GM12878 (cell line): ENCODE measurements around the gene MLIP. TPM values are rescaled to one million over a fixed set of nuclear protein-coding genes. Genes with fewer than 3 reads are reported as not detected.

Source experiments
- ATAC-seq: fragments of 200-7000 bp; cut with Tn5 transposase; 3 replicates; pipeline ENCODE4 v1.9.1; 2020; ENCODE audit warnings: mild to moderate bottlenecking, moderate library complexity
- BruUV-seq: library from RNA; stranded (reverse); fragments of 400-500 nt; replicated peaks from 2 replicates; lab custom pipeline; 2021; lab: Mats Ljungman, UMichigan
- CTCF ChIA-PET: fragments of 300-600 bp; sonication (Branson Sonifier 250); formaldehyde crosslinking; extraction: SDS; loops from one replicate; lab custom pipeline; 2021; ENCODE audit warnings: inconsistent platforms; lab: Yijun Ruan, JAX
- POLR2A ChIA-PET: fragments of 350-600 bp; formaldehyde crosslinking; extraction: SDS; loops from one replicate; lab custom pipeline; 2021; ENCODE audit warnings: inconsistent platforms; lab: Charles Lee
- RAD21 ChIA-PET: fragments of 300-600 bp; sonication (Branson Sonifier 250); formaldehyde crosslinking; loops from one replicate; lab custom pipeline; 2023; ENCODE audit warnings: antibody characterized with exemption; ENCODE audit not compliant: unreplicated experiment; lab: Charles Lee
- SMC1A ChIA-PET: fragments of 300-600 bp; sonication (Branson Sonifier 250); formaldehyde crosslinking; loops from one replicate; lab custom pipeline; 2023; ENCODE audit not compliant: unreplicated experiment, uncharacterized antibody; lab: Charles Lee
- DNase-seq: peaks from one replicate; pipeline ENCODE4 v3.0.0-alpha.2; 2011; ENCODE audit warnings: low read depth, low spot score
- FAIRE-seq: peaks from 3 replicates; lab custom pipeline; 2011; peaks lifted over from hg19 to GRCh38; lab: Jason Lieb, UNC
- H2AFZ ChIP-seq: 2 replicates; pipeline ENCODE4 v1.6.0; 2011; ENCODE audit warnings: low read depth, low read length, control low read depth; ENCODE audit not compliant: control insufficient read depth
- H3K27ac ChIP-seq: 2 replicates; pipeline ENCODE4 v1.5.1; 2011; ENCODE audit warnings: control low read depth; ENCODE audit not compliant: control insufficient read depth, insufficient read depth
- H3K27me3 ChIP-seq, 2 experiments: replicated peaks in 1 of 2; 2 replicates each; pipeline versions ENCODE4 v1.6.0 to v1.6.1; 2011; ENCODE audit warnings: low read length in 1 of 2; ENCODE audit not compliant: control insufficient read depth in 2 of 2, insufficient read depth in 2 of 2
- H3K36me3 ChIP-seq, 2 experiments: 2 replicates each; pipeline ENCODE4 v1.5.1; 2011; ENCODE audit warnings: low read length in 1 of 2; ENCODE audit not compliant: control insufficient read depth in 2 of 2, insufficient read depth in 2 of 2
- H3K4me1 ChIP-seq: 2 replicates; pipeline ENCODE4 v1.6.1; 2011; ENCODE audit warnings: mild to moderate bottlenecking, low read length, moderate library complexity, mixed read lengths; ENCODE audit not compliant: control insufficient read depth, insufficient read depth
- H3K4me2 ChIP-seq: 2 replicates; pipeline ENCODE4 v1.6.0; 2011; ENCODE audit warnings: control low read depth; ENCODE audit not compliant: control insufficient read depth, insufficient read depth
- H3K4me3 ChIP-seq: fragments of 200-600 bp; sonication (generic); 2 replicates; pipeline ENCODE4 v1.5.1; 2016
- H3K79me2 ChIP-seq: 2 replicates; pipeline ENCODE4 v1.6.0; 2011; ENCODE audit warnings: low read length; ENCODE audit not compliant: control insufficient read depth, insufficient read depth
- H3K9ac ChIP-seq: 2 replicates; pipeline ENCODE4 v1.8.0; 2011; ENCODE audit warnings: low read length, control low read depth, mixed read lengths; ENCODE audit not compliant: control insufficient read depth, insufficient read depth
- H3K9me3 ChIP-seq: replicated peaks from 3 replicates; pipeline ENCODE4 v1.5.1; 2011; ENCODE audit warnings: mild to moderate bottlenecking, low read length; ENCODE audit not compliant: control insufficient read depth, insufficient read depth
- H4K20me1 ChIP-seq: 2 replicates; pipeline ENCODE4 v1.6.0; 2011; ENCODE audit not compliant: control insufficient read depth, insufficient read depth
- HDAC6 ChIP-seq: fragments of 200-600 bp; sonication (generic); IDR thresholded peaks from one replicate; pipeline ENCODE4 v1.8.0; 2017; ENCODE audit warnings: antibody characterized with exemption; ENCODE audit not compliant: unreplicated experiment
- JUNB ChIP-seq: IDR thresholded peaks from 2 replicates; pipeline ENCODE4 v1.6.1; 2016; ENCODE audit warnings: antibody characterized with exemption, mild to moderate bottlenecking
- NFYB ChIP-seq: IDR thresholded peaks from 2 replicates; pipeline ENCODE4 v1.6.1; 2011; ENCODE audit warnings: low read depth, mild to moderate bottlenecking, low read length, improper control_type of control experiment, moderate library complexity; ENCODE audit not compliant: insufficient read depth
- PBX3 ChIP-seq: IDR thresholded peaks from 2 replicates; pipeline ENCODE4 v1.6.1; 2011; ENCODE audit warnings: mild to moderate bottlenecking, low read depth, low read length, moderate library complexity; ENCODE audit not compliant: insufficient replicate concordance
- RAD21 ChIP-seq: IDR thresholded peaks from 2 replicates; pipeline ENCODE4 v1.6.1; 2011; ENCODE audit warnings: mild to moderate bottlenecking, low read depth, low read length, moderate library complexity; ENCODE audit not compliant: insufficient read depth
- REST ChIP-seq: IDR thresholded peaks from 2 replicates; pipeline ENCODE4 v1.6.1; 2012; ENCODE audit warnings: mild to moderate bottlenecking, low read depth, low read length
- WRNIP1 ChIP-seq: IDR thresholded peaks from 2 replicates; pipeline ENCODE4 v1.6.1; 2011; ENCODE audit warnings: low read depth, low read length, improper control_type of control experiment, borderline replicate concordance
- ZBTB40 ChIP-seq: fragments of 450-650 bp; IDR thresholded peaks from 2 replicates; pipeline ENCODE4 v1.6.1; 2016; ENCODE audit warnings: mild to moderate bottlenecking, moderate library complexity, borderline replicate concordance
- ZSCAN29 ChIP-seq: fragments of 450-650 bp; IDR thresholded peaks from 2 replicates; pipeline ENCODE4 v1.6.1; 2017; ENCODE audit warnings: mild to moderate bottlenecking, moderate library complexity
- WGBS: methylation state at CpG from one replicate; pipeline ENCODE4 v1.1.6; 2016; ENCODE audit warnings: low lambda C conversion rate; ENCODE audit not compliant: insufficient replicate concordance, insufficient coverage; ENCODE audit errors: missing lambda C conversion rate; 5-methylcytosine and 5-hydroxymethylcytosine counted together
- in situ Hi-C: fragments of 300-500 bp; cut with MboI; formaldehyde crosslinking; loops from 9 replicates; pipeline ENCODE4 v1.14.3; 2018; ENCODE audit warnings: mixed read lengths
- intact Hi-C: fragments of 100-400 bp; cut with micrococcal nuclease; formaldehyde crosslinking; loops from one replicate; pipeline ENCODE4 v1.14.2; 2022; ENCODE audit not compliant: unreplicated experiment
- polyA plus RNA-seq, 11 experiments: library from polyadenylated mRNA; depleted of rRNA in 4 of 11; unstranded in 6 of 11; stranded (reverse) in 5 of 11; fragments of >200 nt; fragmentation: Nextera tagmentation in 4 of 11; fragmentation: Illumina TruSeq in 1 of 11; extraction: Ambion mirVana in 4 of 11; extraction: Trizol in 1 of 11; gene quantifications; 1 replicate in 1 of 11; 2 replicates in 10 of 11; pipeline versions ENCODE4 v1.2.1 to v1.2.3, GENCODE V29; 2011 to 2016; ENCODE audit warnings: inconsistent platforms in 2 of 11, missing spikeins in 2 of 11, low read depth in 1 of 11
- total RNA-seq, 4 experiments: library from RNA; depleted of rRNA in 3 of 4; stranded (reverse); fragments of >200 nt in 3 of 4; fragmentation: Illumina TruSeq in 1 of 4; extraction: Trizol in 1 of 4; gene quantifications; 2 replicates each; pipeline versions ENCODE4 v1.2.1 to v1.2.3, GENCODE V29; 2013 to 2021

MLIP gene
- total and polyA plus RNA-seq, 10 of the 15 experiments (the other 5 are each of a cell fraction or from before 2014, with no cell fraction given), result not detected

- FAIRE-seq (no peak), DNase-seq (no peak), ATAC-seq (no peak)
- Histone ChIP-seq H3K27ac (no peak overlapping the region), H3K27me3 (no peaks in the 10 kb centered on the region), H3K4me3 (no peak overlapping the region), H2AFZ (no peak overlapping the region), H3K9ac (no peak overlapping the region), H3K4me2 (no peak overlapping the region), H3K79me2 (no peaks in the 10 kb centered on the region), H4K20me1 (no peaks in the 10 kb centered on the region), H3K4me1 (no peaks in the 10 kb centered on the region), H3K9me3 (no peaks in the 10 kb centered on the region), H3K36me3 (no peaks in the 10 kb centered on the region)
- 51% methylated on average over 7 of the region's 7 CpGs for WGBS
- ChIA-PET POLR2A (no interaction called here), RAD21 (no interaction called here), SMC1A (no interaction called here), CTCF (no interaction called here)
- intact Hi-C loops (no loop called here), in situ Hi-C loops (no loop called here)
- no TSS peak for BruUV-seq
- TF ChIP-seq ZBTB40, result no peak
Measured at GRCh38 chr6:54183616-54184015, 72.4 kb downstream of the MLIP start.

GRCh38 chr6:54185885-54186284, 74.6 kb downstream of the MLIP start:
- BruUV-seq, result no TSS peak
- Histone ChIP-seq H3K79me2 (no peaks in the 10 kb centered on the region), H3K4me1 (no peaks in the 10 kb centered on the region), H2AFZ (no peak overlapping the region), H4K20me1 (no peaks in the 10 kb centered on the region), H3K4me2 (no peak overlapping the region), H3K9ac (no peak overlapping the region), H3K9me3 (no peaks in the 10 kb centered on the region), H3K36me3 (no peaks in the 10 kb centered on the region), H3K4me3 (no peak overlapping the region), H3K27ac (no peak overlapping the region), H3K27me3 (no peaks in the 10 kb centered on the region)
- intact Hi-C loops, result no loop called here
- DNase-seq, result no peak
- FAIRE-seq, result no peak
- ChIA-PET SMC1A (no interaction called here), POLR2A (no interaction called here), CTCF (no interaction called here), RAD21 (no interaction called here)
- ATAC-seq, result no peak
- in situ Hi-C loops, result no loop called here
- WGBS, result 0% methylated on average over 1 of the region's 1 CpG
- TF ChIP-seq JUNB (no peak), ZSCAN29 (no peak), PBX3 (no peak), HDAC6 (no peak), REST (no peak), RAD21 (no peak), WRNIP1 (no peak), NFYB (no peak)
